ENCODE measurements around the gene OR2A12.
"Not testable (repeated sequence)": the region's sequence is repeated elsewhere in the genome, so short reads cannot be mapped to it uniquely, and the experiment has no call there.

The OR2A12 gene

GRCh38 chr7:144118341-144118740, 32.3 kb downstream of the OR2A12 start:
- DNase-seq (ENCODE audit: low read depth) = no peak

GRCh38 chr7:144122876-144123275, 36.8 kb downstream of the OR2A12 start, which contains the start of gene OR2A14:
Gene OR2A14, plus strand, starts transcription at chr7:144123176. Its CDS starts 5,937 bp downstream, at chr7:144129113.
- DNase-seq (ENCODE audit: low read depth) = no peak

GRCh38 chr7:144127714-144128334, 41.7 kb downstream of the OR2A12 start:
- peak; percentile 79 for DNase-seq (ENCODE audit: low read depth)

- DNase-seq (ENCODE audit: low read depth) = not testable (repeated sequence)
These were observed 43.5 kb downstream of the OR2A12 start for GRCh38 chr7:144129601-144130000.

GRCh38 chr7:144130730-144131129, 44.7 kb downstream of the OR2A12 start:
- DNase-seq (ENCODE audit: low read depth) = no peak

GRCh38 chr7:144132262-144132661, 46.2 kb downstream of the OR2A12 start:
- no peak for DNase-seq (ENCODE audit: low read depth)

GRCh38 chr7:144133307-144133706, 47.2 kb downstream of the OR2A12 start:
- no peak for DNase-seq (ENCODE audit: low read depth)

- no peak for DNase-seq (ENCODE audit: low read depth)
These were observed 48.0 kb downstream of the OR2A12 start for GRCh38 chr7:144134116-144134515.

- DNase-seq (ENCODE audit: low read depth) = peak; percentile 37
These were observed 51.4 kb downstream of the OR2A12 start for GRCh38 chr7:144137501-144137900.

- DNase-seq (ENCODE audit: low read depth) = no peak
These were observed 56.1 kb downstream of the OR2A12 start for GRCh38 chr7:144142187-144142586.

GRCh38 chr7:144144426-144144825, 58.3 kb downstream of the OR2A12 start:
- no peak for DNase-seq (ENCODE audit: low read depth)

- no peak for DNase-seq (ENCODE audit: low read depth)
These were observed 62.2 kb downstream of the OR2A12 start for GRCh38 chr7:144148224-144148827.
